A375 (cell line): ENCODE data around the gene TFPT. TPM values are rescaled to one million over a fixed set of nuclear protein-coding genes. Genes with fewer than 3 reads are reported as not detected.

Source experiments
- total RNA-seq: library from RNA; depleted of rRNA; stranded (reverse); fragments of >200 nt; shearing (Covaris generic); gene quantifications from 2 replicates; pipeline ENCODE4 v1.2.3, GENCODE V29; 2014; rRNA removed

The TFPT gene
- total RNA-seq, result 61.6 and 74.8 TPM in 2 replicates

GRCh38 chr19:54115109-54116063 is at the start of gene TFPT, which contains the start of gene PRPF31:
Gene TFPT (minus strand): TSS chr19:54115657. CDS start chr19:54115269, 388 bp downstream.
Gene PRPF31 (plus strand): TSS chr19:54115754. CDS start chr19:54118279, 2,525 bp downstream.

GRCh38 chr19:54159352-54160181 is 44.1 kb upstream of the TFPT start, which contains the start of gene LENG1:
Gene LENG1 (minus strand): TSS chr19:54159721. CDS start chr19:54159695, 26 bp downstream.

GRCh38 chr19:54137699-54138488 is 22.4 kb upstream of the TFPT start, which contains the start of gene CNOT3:
Gene CNOT3 (plus strand): TSS chr19:54137762. CDS start chr19:54142979, 5,217 bp downstream.

GRCh38 chr19:54102421-54103169 is 12.9 kb downstream of the TFPT start, which contains the start of gene NDUFA3:
Gene NDUFA3 (plus strand): TSS chr19:54102855. CDS start chr19:54102879, 24 bp downstream.

GRCh38 chr19:54100561-54100960 is 14.9 kb downstream of the TFPT start, which contains the start of gene OSCAR:
Gene OSCAR (minus strand): TSS chr19:54100803. CDS start chr19:54100792, 11 bp downstream.

GRCh38 chr19:54081032-54081431 is 34.4 kb downstream of the TFPT start, which contains the start of gene TARM1:
Gene TARM1 (minus strand): TSS chr19:54081365. CDS start chr19:54081340, 25 bp downstream.

GRCh38 chr19:54063350-54064116 is 51.9 kb downstream of the TFPT start, which contains the start of gene VSTM1:
Gene VSTM1 (minus strand): TSS chr19:54063897. CDS start chr19:54063777, 120 bp downstream.

Other genes starting within 250 kb of the TFPT start
- 20.6 and 31.3 TPM in 2 replicates for gene MYADM, start 247.8 kb downstream of the TFPT start, total RNA-seq
- gene PRKCG, start 233.5 kb downstream of the TFPT start, total RNA-seq, result 0.03 TPM in 1 of 2 replicates, not detected in the other
- gene CACNG7, start 206.4 kb downstream of the TFPT start, total RNA-seq, result 0.11 TPM in 1 of 2 replicates, not detected in the other
- 2.3 and 2.6 TPM in 2 replicates for gene CACNG8, start 152.7 kb downstream of the TFPT start, total RNA-seq
- 5.5 and 8.7 TPM in 2 replicates for gene CACNG6, start 124.0 kb downstream of the TFPT start, total RNA-seq
- gene VSTM1, start 51.8 kb downstream of the TFPT start, total RNA-seq, result 0.45 and 1.0 TPM in 2 replicates
- 0.45 TPM in 1 of 2 replicates, not detected in the other for gene TARM1, start 34.3 kb downstream of the TFPT start, total RNA-seq
- 8.3 and 11.7 TPM in 2 replicates for gene OSCAR, start 14.9 kb downstream of the TFPT start, total RNA-seq
- gene NDUFA3, start 12.8 kb downstream of the TFPT start, total RNA-seq, result 42.5 and 44.1 TPM in 2 replicates
- gene PRPF31, start 97 bp upstream of the TFPT start, total RNA-seq, result 79.6 and 95.4 TPM in 2 replicates
- gene CNOT3, start 22.1 kb upstream of the TFPT start, total RNA-seq, result 26.0 and 31.0 TPM in 2 replicates
- gene LENG1, start 44.1 kb upstream of the TFPT start, total RNA-seq, result 20.4 and 23.2 TPM in 2 replicates
- 0.24 and 1.2 TPM in 2 replicates for gene TMC4, start 57.5 kb upstream of the TFPT start, total RNA-seq
- gene MBOAT7, start 73.9 kb upstream of the TFPT start, total RNA-seq, result 49.6 and 86.6 TPM in 2 replicates
- gene TSEN34, start 75.7 kb upstream of the TFPT start, total RNA-seq, result 61.6 and 79.7 TPM in 2 replicates
- 5,386 and 5,547 TPM in 2 replicates for gene RPS9, start 85.2 kb upstream of the TFPT start, total RNA-seq
- not detected in 2 replicates for gene LILRB3, start 107.3 kb upstream of the TFPT start, total RNA-seq
- gene LILRA6, start 127.1 kb upstream of the TFPT start, total RNA-seq, result not detected in 2 replicates
- not detected in 2 replicates for gene LILRB5, start 141.6 kb upstream of the TFPT start, total RNA-seq
- gene LILRB2, start 165.5 kb upstream of the TFPT start, total RNA-seq, result not detected in 2 replicates
- not detected in 2 replicates for gene LILRA5, start 197.5 kb upstream of the TFPT start, total RNA-seq
- gene LILRA4, start 223.5 kb upstream of the TFPT start, total RNA-seq, result not detected in 2 replicates
- gene LAIR1, start 249.3 kb upstream of the TFPT start, total RNA-seq, result 0.32 TPM in 1 of 2 replicates, not detected in the other